PC-3 (cell line): ENCODE measurements around the gene DNAJC11. TPM values are rescaled to one million over a fixed set of nuclear protein-coding genes. Genes with fewer than 3 reads are reported as not detected.
"Not testable (repeated sequence)": the region's sequence is repeated elsewhere in the genome, so short reads cannot be mapped to it uniquely, and the experiment has no call there.

Experiments used
- ATAC-seq: fragments of 200-7000 bp; cut with Tn5 transposase; 2 replicates; pipeline ENCODE4 v1.9.1; 2020; ENCODE audit warnings: mild to moderate bottlenecking, moderate library complexity
- BruUV-seq: library from RNA; stranded (reverse); fragments of 400-500 nt; replicated peaks from 2 replicates; lab custom pipeline; 2021; lab: Mats Ljungman, UMichigan
- CTCF ChIA-PET: fragments of 300-600 bp; sonication (Branson Sonifier 250); formaldehyde crosslinking; loops from one replicate; lab custom pipeline; 2022; ENCODE audit warnings: antibody characterized with exemption; lab: Charles Lee
- POLR2A ChIA-PET: fragments of 300-600 bp; sonication (Branson Sonifier 250); formaldehyde crosslinking; loops from one replicate; lab custom pipeline; 2022; ENCODE audit warnings: antibody characterized with exemption; ENCODE audit not compliant: unreplicated experiment; lab: Charles Lee
- DNase-seq: peaks from one replicate; pipeline ENCODE4 v3.0.0-alpha.2; 2015
- H2AFZ ChIP-seq: fragments of 300-600 bp; sonication (generic); 2 replicates; pipeline ENCODE4 v1.6.0; 2016; ENCODE audit warnings: antibody characterized with exemption, low read length
- H3F3A ChIP-seq: fragments of 300-600 bp; sonication (generic); one replicate; pipeline ENCODE4 v1.6.0; 2017; ENCODE audit warnings: antibody characterized with exemption, low read length, control low read depth, mild to moderate bottlenecking; ENCODE audit not compliant: unreplicated experiment
- H3K27ac ChIP-seq: fragments of 300-600 bp; sonication (generic); 2 replicates; pipeline ENCODE4 v1.5.1; 2016; ENCODE audit warnings: mild to moderate bottlenecking, low read length
- H3K27me3 ChIP-seq: fragments of 300-600 bp; sonication (generic); 2 replicates; pipeline ENCODE4 v1.6.1; 2016; ENCODE audit warnings: low read length, mixed read lengths
- H3K36me3 ChIP-seq: fragments of 300-600 bp; sonication (generic); 2 replicates; pipeline ENCODE4 v1.6.1; 2016; ENCODE audit warnings: low read depth, mixed run types, low read length, mixed read lengths
- H3K4me1 ChIP-seq: fragments of 300-600 bp; sonication (generic); 2 replicates; pipeline ENCODE4 v1.5.1; 2016; ENCODE audit warnings: low read length; ENCODE audit not compliant: insufficient read depth
- H3K4me2 ChIP-seq: fragments of 300-600 bp; sonication (generic); 2 replicates; pipeline ENCODE4 v1.6.0; 2016; ENCODE audit warnings: low read length
- H3K4me3 ChIP-seq: fragments of 300-600 bp; sonication (generic); 2 replicates; pipeline ENCODE4 v1.5.1; 2016; ENCODE audit warnings: mild to moderate bottlenecking, low read length, mixed read lengths
- H3K79me2 ChIP-seq: fragments of 300-600 bp; sonication (generic); 2 replicates; pipeline ENCODE4 v1.6.1; 2017; ENCODE audit warnings: low read length, mixed read lengths
- H3K9ac ChIP-seq: fragments of 300-600 bp; sonication (generic); 2 replicates; pipeline ENCODE4 v1.6.0; 2016; ENCODE audit warnings: mild to moderate bottlenecking, low read length
- H3K9me2 ChIP-seq: fragments of 300-600 bp; sonication (generic); replicated peaks from 2 replicates; pipeline ENCODE4 v1.6.1; 2016; ENCODE audit warnings: mixed run types, low read length, mixed read lengths
- H3K9me3 ChIP-seq: fragments of 300-600 bp; sonication (generic); 2 replicates; pipeline ENCODE4 v1.6.1; 2016; ENCODE audit warnings: low read length, mixed read lengths
- H4K20me1 ChIP-seq: fragments of 300-600 bp; sonication (generic); 2 replicates; pipeline ENCODE4 v1.6.1; 2016; ENCODE audit warnings: low read length, mixed read lengths
- EZH2 ChIP-seq: fragments of 300-600 bp; sonication (generic); IDR thresholded peaks from one replicate; pipeline ENCODE4 v1.6.1; 2017; ENCODE audit warnings: antibody characterized with exemption, mild to moderate bottlenecking, low read length; ENCODE audit not compliant: unreplicated experiment
- EZH2phosphoT487 ChIP-seq: fragments of 300-600 bp; sonication (generic); IDR thresholded peaks from 2 replicates; pipeline ENCODE4 v1.6.1; 2018; ENCODE audit warnings: mild to moderate bottlenecking, antibody characterized with exemption, low read length, borderline replicate concordance
- intact Hi-C: fragments of 100-400 bp; cut with micrococcal nuclease; formaldehyde crosslinking; loops from 2 replicates; pipeline ENCODE4 v1.9.0; 2023
- total RNA-seq: library from RNA; depleted of rRNA; stranded (reverse); fragments of >200 nt; gene quantifications from 2 replicates; pipeline ENCODE4 v1.2.3, GENCODE V29; 2014
- TF ChIP-seq, protein P1 (sequence below): fragments of 300-600 bp; sonication (generic); conservative IDR thresholded peaks from 2 replicates; pipeline ENCODE4 v1.5.1; 2017; ENCODE audit warnings: antibody characterized with exemption, low read depth, mild to moderate bottlenecking, low read length

DNAJC11 gene
- total RNA-seq, 1 experiment from 2014 or later = 105 TPM

DNA sequence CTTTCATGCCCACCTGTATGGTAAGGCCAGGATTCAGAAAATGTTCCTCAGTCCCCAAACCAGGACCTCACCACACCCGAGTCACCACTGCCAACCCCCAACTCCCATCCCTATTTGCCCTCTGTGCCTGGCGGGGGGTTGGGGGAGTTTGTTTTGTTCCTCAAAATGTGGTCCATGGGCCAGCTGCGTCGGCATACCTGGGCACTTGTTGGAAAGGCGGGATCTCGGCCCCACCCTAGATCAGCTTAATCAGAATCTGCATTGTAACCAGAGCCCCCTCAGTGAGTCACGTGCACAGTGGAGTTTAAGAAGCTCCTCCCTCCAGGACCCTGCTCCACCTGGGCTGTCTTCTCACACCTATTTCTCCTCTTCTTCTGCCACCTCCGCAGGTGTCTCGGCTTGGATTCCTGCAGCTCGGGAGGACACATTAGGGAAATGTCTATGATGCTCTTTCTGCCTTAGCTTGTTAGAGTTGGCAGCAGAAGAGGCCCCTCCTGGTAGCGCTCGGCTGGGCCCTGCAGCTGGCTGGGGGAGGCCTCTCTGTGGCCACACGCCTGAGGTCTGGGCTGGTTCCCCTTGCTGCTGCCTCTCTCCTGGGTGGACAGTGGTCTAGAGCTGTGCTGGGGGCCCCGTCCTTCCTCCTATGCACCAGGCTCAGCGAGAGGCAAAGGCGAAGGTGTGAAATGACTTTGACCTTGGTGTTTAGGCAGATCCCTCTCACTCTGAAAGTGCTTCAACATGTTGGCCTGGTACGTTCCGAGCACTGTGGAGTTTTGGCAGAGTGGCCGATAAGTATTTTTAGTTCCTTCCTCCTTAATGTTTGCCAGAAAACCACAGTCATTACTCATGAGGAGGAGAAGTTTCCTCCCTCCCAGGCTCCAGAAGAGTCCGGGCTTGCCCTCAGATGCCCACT lies 41.8 kb upstream of the DNAJC11 start:
- Histone ChIP-seq H3K4me3 (no peak overlapping the region), H3F3A (no peaks in the 10 kb centered on the region), H2AFZ (peak overlapping the region; percentile 71), H3K36me3 (no peaks in the 10 kb centered on the region), H4K20me1 (no peaks in the 10 kb centered on the region), H3K9ac (no peak overlapping the region), H3K79me2 (no peaks in the 10 kb centered on the region), H3K4me1 (peaks cover 13% of the 10 kb centered on the region), H3K9me3 (no peaks in the 10 kb centered on the region), H3K4me2 (peak overlapping the region; percentile 64), H3K9me2 (no peaks in the 10 kb centered on the region), H3K27ac (peak overlapping the region; percentile 53), H3K27me3 (peaks cover 21% of the 10 kb centered on the region)
- ChIA-PET CTCF (no interaction called here), POLR2A (interaction anchor here (0.6 kb wide), 1 partner anchor 41 kb away, joined by 3 read pairs; no protein-coding TSS in a partner anchor)
- peak; percentile 99 for ATAC-seq
- TF ChIP-seq, protein P1, sequence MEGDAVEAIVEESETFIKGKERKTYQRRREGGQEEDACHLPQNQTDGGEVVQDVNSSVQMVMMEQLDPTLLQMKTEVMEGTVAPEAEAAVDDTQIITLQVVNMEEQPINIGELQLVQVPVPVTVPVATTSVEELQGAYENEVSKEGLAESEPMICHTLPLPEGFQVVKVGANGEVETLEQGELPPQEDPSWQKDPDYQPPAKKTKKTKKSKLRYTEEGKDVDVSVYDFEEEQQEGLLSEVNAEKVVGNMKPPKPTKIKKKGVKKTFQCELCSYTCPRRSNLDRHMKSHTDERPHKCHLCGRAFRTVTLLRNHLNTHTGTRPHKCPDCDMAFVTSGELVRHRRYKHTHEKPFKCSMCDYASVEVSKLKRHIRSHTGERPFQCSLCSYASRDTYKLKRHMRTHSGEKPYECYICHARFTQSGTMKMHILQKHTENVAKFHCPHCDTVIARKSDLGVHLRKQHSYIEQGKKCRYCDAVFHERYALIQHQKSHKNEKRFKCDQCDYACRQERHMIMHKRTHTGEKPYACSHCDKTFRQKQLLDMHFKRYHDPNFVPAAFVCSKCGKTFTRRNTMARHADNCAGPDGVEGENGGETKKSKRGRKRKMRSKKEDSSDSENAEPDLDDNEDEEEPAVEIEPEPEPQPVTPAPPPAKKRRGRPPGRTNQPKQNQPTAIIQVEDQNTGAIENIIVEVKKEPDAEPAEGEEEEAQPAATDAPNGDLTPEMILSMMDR = no peak
- no peak for TF ChIP-seq EZH2
- no peak for TF ChIP-seq EZH2phosphoT487
- peak; percentile 90 for DNase-seq
- intact Hi-C loops = no loop called here
- no TSS peak for BruUV-seq

- H3K4me3 ChIP-seq, H3K36me3 ChIP-seq, H3K4me2 ChIP-seq, CTCF ChIA-PET, DNase-seq, H3K79me2 ChIP-seq, H2AFZ ChIP-seq, H3F3A ChIP-seq, H3K9ac ChIP-seq, ATAC-seq, H3K27ac ChIP-seq, intact Hi-C loops, H3K9me3 ChIP-seq, BruUV-seq, H3K9me2 ChIP-seq, POLR2A ChIA-PET, H4K20me1 ChIP-seq: not testable (repeated sequence)
- Histone ChIP-seq H3K4me1 (peaks cover 13% of the 10 kb centered on the region), H3K27me3 (peaks cover 14% of the 10 kb centered on the region)
Observed at GRCh38 chr1:6742676-6743188, 41.1 kb upstream of the DNAJC11 start.

DNA sequence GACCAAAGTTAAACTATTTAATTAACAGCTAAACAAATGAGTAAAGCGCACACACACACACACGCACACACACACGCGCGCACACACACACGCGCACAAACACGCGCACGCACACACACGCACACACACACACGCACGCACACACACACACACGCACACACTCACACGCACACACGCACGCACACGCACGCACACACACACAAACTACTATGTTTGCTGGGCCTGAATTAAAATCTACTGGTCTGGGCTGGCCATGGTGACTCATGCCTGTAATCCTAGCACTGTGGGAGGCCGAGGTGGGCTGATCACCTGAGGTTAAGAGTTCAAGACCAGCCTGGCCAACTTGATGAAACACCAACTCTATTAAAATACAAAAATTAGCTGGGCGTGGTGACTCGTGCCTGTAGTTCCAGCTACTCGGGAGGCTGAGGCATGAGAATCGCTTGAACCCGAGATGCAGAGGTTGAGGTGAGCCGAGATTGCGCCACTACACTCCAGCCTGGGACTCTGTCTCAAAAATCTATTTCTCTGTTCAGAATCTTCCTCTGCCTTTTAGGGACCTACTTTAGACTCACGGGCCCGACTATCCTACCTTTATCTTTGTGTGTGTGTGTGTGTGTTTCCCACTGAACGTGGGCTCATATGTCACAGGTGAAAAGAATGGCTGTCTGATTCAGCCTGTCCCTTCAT lies 37.5 kb upstream of the DNAJC11 start:
- Histone ChIP-seq H3F3A (no peaks in the 10 kb centered on the region), H3K4me2 (no peak overlapping the region), H3K9me3 (no peaks in the 10 kb centered on the region), H4K20me1 (no peaks in the 10 kb centered on the region), H3K9me2 (no peaks in the 10 kb centered on the region), H3K79me2 (no peaks in the 10 kb centered on the region), H3K9ac (no peak overlapping the region), H3K4me1 (peaks cover 13% of the 10 kb centered on the region), H2AFZ (no peak overlapping the region), H3K27ac (no peak overlapping the region), H3K4me3 (no peak overlapping the region), H3K36me3 (no peaks in the 10 kb centered on the region), H3K27me3 (no peaks in the 10 kb centered on the region)
- ATAC-seq = no peak
- intact Hi-C loops = no loop called here
- CTCF ChIA-PET = no interaction called here
- no peak for DNase-seq
- no TSS peak for BruUV-seq
- TF ChIP-seq EZH2 = no peak
- TF ChIP-seq EZH2phosphoT487 = no peak
- TF ChIP-seq, protein P1 = no peak
- POLR2A ChIA-PET = no interaction called here
